Measurements from ENCODE around the gene PLA2G4B. TPM values are rescaled to one million over a fixed set of nuclear protein-coding genes. Genes with fewer than 3 reads are reported as not detected.

PLA2G4B gene
- total and polyA plus RNA-seq, 9 donors: 4.8 to 17.5 (median 10.6) TPM

DNA sequence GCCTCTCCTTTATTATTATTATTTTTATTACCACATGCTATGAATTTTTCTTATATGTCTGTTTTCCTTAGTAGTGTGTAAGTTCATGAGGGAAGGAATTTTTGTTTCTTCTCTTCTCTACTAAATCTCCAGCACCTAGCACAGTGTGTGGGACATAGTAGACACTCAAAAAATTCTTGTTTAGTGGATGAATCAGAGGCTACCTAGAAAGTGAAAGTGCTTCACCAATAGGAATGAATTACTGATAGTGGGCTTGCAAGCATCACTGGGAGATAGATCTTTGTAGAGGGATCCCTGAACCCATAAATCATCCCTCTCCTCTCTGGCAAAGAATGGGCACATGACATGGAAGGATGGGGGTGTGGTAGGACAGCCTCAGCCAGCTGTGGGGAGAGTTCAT, 46.7 kb downstream of the PLA2G4B start:
- Histone ChIP-seq H3K36me3 (no peaks in the 10 kb centered on the region), H3K9me3 (no peaks in the 10 kb centered on the region), H3K4me1 (ENCODE audit: insufficient read depth) (peaks cover 5% of the 10 kb centered on the region), H3K27me3 (no peaks in the 10 kb centered on the region), H3K27ac (no peak overlapping the region), H3K4me3 (no peak overlapping the region)
- intact Hi-C loops (cut with DNase I): no loop called here
- TF ChIP-seq CTCF (IDR thresholded peaks at IDR 0.05) (no peak), POLR2A (IDR thresholded peaks at IDR 0.05) (no peak), EP300 (IDR thresholded peaks at IDR 0.05) (no peak)
- DNase-seq: no peak

DNA sequence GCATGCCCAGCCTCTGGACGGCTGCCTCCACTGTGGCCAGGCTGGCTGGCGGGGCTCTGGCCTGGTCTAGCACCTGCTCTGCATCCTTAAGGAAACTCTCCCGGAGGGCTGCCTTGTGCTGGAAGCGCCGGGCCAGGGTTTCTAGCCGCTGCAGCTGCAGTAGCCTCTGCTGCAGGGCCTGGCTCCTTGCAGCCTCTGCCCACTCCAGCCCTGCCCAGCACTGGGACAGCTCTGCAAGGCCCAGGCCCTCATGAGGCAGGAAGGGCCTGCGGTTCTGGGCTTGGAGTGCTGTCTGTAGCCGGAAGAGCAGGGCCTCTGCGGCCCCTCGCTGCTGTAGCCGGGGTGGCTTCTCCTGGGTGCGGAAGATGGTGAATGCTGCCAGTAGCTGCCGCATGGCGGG, 47.2 kb downstream of the PLA2G4B start:
- Histone ChIP-seq H3K4me3 (no peak overlapping the region), H3K36me3 (no peaks in the 10 kb centered on the region), H3K27ac (no peak overlapping the region), H3K27me3 (no peaks in the 10 kb centered on the region), H3K9me3 (no peaks in the 10 kb centered on the region), H3K4me1 (ENCODE audit: insufficient read depth) (peaks cover 5% of the 10 kb centered on the region)
- intact Hi-C loops (cut with DNase I): no loop called here
- WGBS, 3 donors: 92 to 97% (median 96%) methylated on average over 14 of the region's 14 CpGs
- TF ChIP-seq CTCF (IDR thresholded peaks at IDR 0.05) (no peak), EP300 (IDR thresholded peaks at IDR 0.05) (no peak), POLR2A (IDR thresholded peaks at IDR 0.05) (no peak)
- no peak for DNase-seq

GRCh38 chr15:41886741-41887140, 48.1 kb downstream of the PLA2G4B start:
- Histone ChIP-seq H3K36me3 (no peaks in the 10 kb centered on the region), H3K4me3 (no peak overlapping the region), H3K27ac (no peak overlapping the region), H3K9me3 (no peaks in the 10 kb centered on the region), H3K27me3 (no peaks in the 10 kb centered on the region), H3K4me1 (ENCODE audit: insufficient read depth) (peaks cover 5% of the 10 kb centered on the region)
- TF ChIP-seq POLR2A (IDR thresholded peaks at IDR 0.05): no peak
- no peak for TF ChIP-seq EP300 (IDR thresholded peaks at IDR 0.05)
- TF ChIP-seq CTCF (IDR thresholded peaks at IDR 0.05): no peak
- intact Hi-C loops (cut with DNase I): no loop called here
- DNase-seq: no peak
- 91 to 96% (median 93%) methylated on average over 7 of the region's 7 CpGs for WGBS, 3 donors

GRCh38 chr15:41887161-41887560, 48.5 kb downstream of the PLA2G4B start:
- H3K27ac ChIP-seq: no peak overlapping the region
- no peak for DNase-seq
- H3K27me3 ChIP-seq: no peaks in the 10 kb centered on the region
- WGBS, 3 donors: 88 to 95% (median 93%) methylated on average over 10 of the region's 10 CpGs
- peaks cover 5% of the 10 kb centered on the region for H3K4me1 ChIP-seq (ENCODE audit: insufficient read depth)
- no peaks in the 10 kb centered on the region for H3K36me3 ChIP-seq
- TF ChIP-seq EP300 (IDR thresholded peaks at IDR 0.05): no peak
- TF ChIP-seq CTCF (IDR thresholded peaks at IDR 0.05): no peak
- no peak for TF ChIP-seq POLR2A (IDR thresholded peaks at IDR 0.05)
- H3K9me3 ChIP-seq: no peaks in the 10 kb centered on the region
- no peak overlapping the region for H3K4me3 ChIP-seq
- intact Hi-C loops (cut with DNase I): no loop called here

DNA sequence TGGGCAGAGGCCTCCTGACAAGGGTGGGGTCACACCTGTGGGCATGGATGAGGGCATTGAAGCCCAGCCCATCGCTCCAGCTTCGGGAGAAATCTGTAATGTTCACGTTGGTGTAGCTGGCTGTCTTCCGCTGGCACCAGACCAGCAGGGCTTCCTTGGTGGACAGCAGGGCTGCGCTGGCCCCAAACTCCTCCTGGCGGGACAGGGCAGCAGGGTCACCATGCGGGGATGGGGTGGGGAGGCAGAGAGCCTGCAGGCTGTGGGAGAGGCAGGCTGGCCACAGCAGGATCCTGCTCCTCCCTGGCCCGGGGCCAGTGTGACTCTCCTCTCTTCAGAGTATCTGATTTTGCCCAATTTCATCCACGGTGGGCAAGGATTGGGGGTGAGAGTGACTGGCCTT, 49.2 kb downstream of the PLA2G4B start:
- TF ChIP-seq EP300 (IDR thresholded peaks at IDR 0.05) (no peak), CTCF (IDR thresholded peaks at IDR 0.05) (no peak), POLR2A (IDR thresholded peaks at IDR 0.05) (no peak)
- peaks cover 4% of the 10 kb centered on the region for H3K4me1 ChIP-seq (ENCODE audit: insufficient read depth)
- WGBS, 3 donors: 82 to 90% (median 84%) methylated on average over 9 of the region's 9 CpGs
- H3K36me3 ChIP-seq: no peaks in the 10 kb centered on the region
- H3K27me3 ChIP-seq: no peaks in the 10 kb centered on the region
- intact Hi-C loops (cut with DNase I): no loop called here
- H3K4me3 ChIP-seq: no peak overlapping the region
- no peak for DNase-seq
- H3K27ac ChIP-seq: no peak overlapping the region
- no peaks in the 10 kb centered on the region for H3K9me3 ChIP-seq
